MCF 10A (cell line): Measurements from ENCODE around the gene NUFIP2. TPM values are rescaled to one million over a fixed set of nuclear protein-coding genes. Genes with fewer than 3 reads are reported as not detected.

Source experiments
- BruUV-seq: library from RNA; stranded (reverse); fragments of 400-500 nt; replicated peaks from 2 replicates; lab custom pipeline; 2021; lab: Mats Ljungman, UMichigan
- CTCF ChIA-PET: fragments of 300-600 bp; sonication (Branson Sonifier 250); formaldehyde crosslinking; extraction: SDS; loops from one replicate; lab custom pipeline; 2021; ENCODE audit warnings: antibody characterized with exemption, inconsistent platforms; lab: Yijun Ruan, JAX
- POLR2A ChIA-PET: fragments of 300-600, 350-650 bp; sonication (Branson Sonifier 250); formaldehyde crosslinking; extraction: SDS; loops from one replicate; lab custom pipeline; 2020; ENCODE audit warnings: antibody characterized with exemption, inconsistent platforms; lab: Yijun Ruan, JAX
- DNase-seq: peaks from one replicate; pipeline ENCODE4 v3.0.0-alpha.2; 2018; ENCODE audit not compliant: unreplicated experiment
- H3K27ac Mint-ChIP-seq: one replicate; pipeline ENCODE4 v1.8.0; 2022; ENCODE audit warnings: mild to moderate bottlenecking, low read depth, mixed read lengths; ENCODE audit not compliant: unreplicated experiment
- H3K27me3 Mint-ChIP-seq: one replicate; pipeline ENCODE4 v1.8.0; 2022; ENCODE audit warnings: mixed read lengths; ENCODE audit not compliant: insufficient read depth, unreplicated experiment
- H3K36me3 Mint-ChIP-seq: one replicate; pipeline ENCODE4 v1.8.0; 2022; ENCODE audit warnings: mild to moderate bottlenecking, moderate library complexity, mixed read lengths; ENCODE audit not compliant: insufficient read depth, unreplicated experiment
- H3K4me1 Mint-ChIP-seq: one replicate; pipeline ENCODE4 v1.8.0; 2022; ENCODE audit warnings: mixed read lengths; ENCODE audit not compliant: insufficient read depth, unreplicated experiment
- H3K4me3 Mint-ChIP-seq: one replicate; pipeline ENCODE4 v1.8.0; 2022; ENCODE audit warnings: mild to moderate bottlenecking, moderate library complexity, mixed read lengths; ENCODE audit not compliant: unreplicated experiment
- H3K9me3 Mint-ChIP-seq: one replicate; pipeline ENCODE4 v1.8.0; 2022; ENCODE audit warnings: mixed read lengths; ENCODE audit not compliant: unreplicated experiment
- intact Hi-C: fragments of 100-400 bp; cut with micrococcal nuclease; formaldehyde crosslinking; loops from 2 replicates; pipeline ENCODE4 v1.14.1; 2022
- total RNA-seq: library from RNA; stranded (reverse); gene quantifications from 2 replicates; pipeline ENCODE4 v1.2.3, GENCODE V29; 2022
- TF ChIP-seq, protein P1 (sequence below): fragments of 200-600 bp; IDR thresholded peaks from one replicate; pipeline ENCODE4 v1.8.0; 2022; ENCODE audit warnings: antibody characterized with exemption, mild to moderate bottlenecking; ENCODE audit not compliant: unreplicated experiment

The NUFIP2 gene
- total RNA-seq, 1 experiment from 2014 or later = 78.6 TPM

GRCh38 chr17:29212681-29213121, 81.2 kb downstream of the NUFIP2 start:
- H3K27ac Mint-ChIP-seq = no peak overlapping the region
- TF ChIP-seq, protein P1, sequence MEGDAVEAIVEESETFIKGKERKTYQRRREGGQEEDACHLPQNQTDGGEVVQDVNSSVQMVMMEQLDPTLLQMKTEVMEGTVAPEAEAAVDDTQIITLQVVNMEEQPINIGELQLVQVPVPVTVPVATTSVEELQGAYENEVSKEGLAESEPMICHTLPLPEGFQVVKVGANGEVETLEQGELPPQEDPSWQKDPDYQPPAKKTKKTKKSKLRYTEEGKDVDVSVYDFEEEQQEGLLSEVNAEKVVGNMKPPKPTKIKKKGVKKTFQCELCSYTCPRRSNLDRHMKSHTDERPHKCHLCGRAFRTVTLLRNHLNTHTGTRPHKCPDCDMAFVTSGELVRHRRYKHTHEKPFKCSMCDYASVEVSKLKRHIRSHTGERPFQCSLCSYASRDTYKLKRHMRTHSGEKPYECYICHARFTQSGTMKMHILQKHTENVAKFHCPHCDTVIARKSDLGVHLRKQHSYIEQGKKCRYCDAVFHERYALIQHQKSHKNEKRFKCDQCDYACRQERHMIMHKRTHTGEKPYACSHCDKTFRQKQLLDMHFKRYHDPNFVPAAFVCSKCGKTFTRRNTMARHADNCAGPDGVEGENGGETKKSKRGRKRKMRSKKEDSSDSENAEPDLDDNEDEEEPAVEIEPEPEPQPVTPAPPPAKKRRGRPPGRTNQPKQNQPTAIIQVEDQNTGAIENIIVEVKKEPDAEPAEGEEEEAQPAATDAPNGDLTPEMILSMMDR = no peak
- H3K4me3 Mint-ChIP-seq = no peak overlapping the region
- ChIA-PET CTCF (interaction anchor here (0.9 to 15.1 kb wide), 3 partner anchors 38 to 96 kb away, joined by 3 to 287 read pairs (median 4); no protein-coding TSS in a partner anchor), POLR2A (interaction anchor here (0.6 to 1.1 kb wide), 3 partner anchors 28 to 33 kb away, joined by 3 to 6 read pairs (median 3); partner anchors contain the start of gene MYO18A)
- intact Hi-C loops = no loop called here
- no TSS peak for BruUV-seq
- H3K4me1 Mint-ChIP-seq = peaks cover 23% of the 10 kb centered on the region
- no peaks in the 10 kb centered on the region for H3K27me3 Mint-ChIP-seq
- no peaks in the 10 kb centered on the region for H3K9me3 Mint-ChIP-seq
- no peaks in the 10 kb centered on the region for H3K36me3 Mint-ChIP-seq
- no peak for DNase-seq

GRCh38 chr17:29212094-29212631, 81.8 kb downstream of the NUFIP2 start:
- no peaks in the 10 kb centered on the region for H3K27me3 Mint-ChIP-seq
- intact Hi-C loops = no loop called here
- no peaks in the 10 kb centered on the region for H3K9me3 Mint-ChIP-seq
- BruUV-seq = no TSS peak
- no peak for DNase-seq
- TF ChIP-seq, protein P1 = no peak
- ChIA-PET CTCF (interaction anchor here (0.8 to 15.1 kb wide), 4 partner anchors 12 to 96 kb away, joined by 3 to 287 read pairs (median 4); no protein-coding TSS in a partner anchor), POLR2A (interaction anchor here (0.9 to 1.6 kb wide), 3 partner anchors 9 to 36 kb away, joined by 3 to 6 read pairs (median 3); partner anchors contain the start of gene MYO18A)
- no peak overlapping the region for H3K4me3 Mint-ChIP-seq
- peaks cover 18% of the 10 kb centered on the region for H3K4me1 Mint-ChIP-seq
- no peak overlapping the region for H3K27ac Mint-ChIP-seq
- no peaks in the 10 kb centered on the region for H3K36me3 Mint-ChIP-seq

GRCh38 chr17:29210879-29211278, 83.1 kb downstream of the NUFIP2 start:
- H3K9me3 Mint-ChIP-seq = no peaks in the 10 kb centered on the region
- H3K4me3 Mint-ChIP-seq = no peak overlapping the region
- H3K27ac Mint-ChIP-seq = no peak overlapping the region
- H3K4me1 Mint-ChIP-seq = peaks cover 6% of the 10 kb centered on the region
- no TSS peak for BruUV-seq
- H3K36me3 Mint-ChIP-seq = no peaks in the 10 kb centered on the region
- intact Hi-C loops = no loop called here
- ChIA-PET POLR2A (interaction anchor here (1.6 kb wide), 1 partner anchor 35 kb away, joined by 6 read pairs; no protein-coding TSS in a partner anchor), CTCF (interaction anchor here (0.6 to 15.1 kb wide), 6 partner anchors 10 to 67 kb away, joined by 3 to 287 read pairs (median 4); no protein-coding TSS in a partner anchor)
- DNase-seq = peak; percentile 8
- TF ChIP-seq, protein P1 = no peak
- H3K27me3 Mint-ChIP-seq = no peaks in the 10 kb centered on the region

DNA sequence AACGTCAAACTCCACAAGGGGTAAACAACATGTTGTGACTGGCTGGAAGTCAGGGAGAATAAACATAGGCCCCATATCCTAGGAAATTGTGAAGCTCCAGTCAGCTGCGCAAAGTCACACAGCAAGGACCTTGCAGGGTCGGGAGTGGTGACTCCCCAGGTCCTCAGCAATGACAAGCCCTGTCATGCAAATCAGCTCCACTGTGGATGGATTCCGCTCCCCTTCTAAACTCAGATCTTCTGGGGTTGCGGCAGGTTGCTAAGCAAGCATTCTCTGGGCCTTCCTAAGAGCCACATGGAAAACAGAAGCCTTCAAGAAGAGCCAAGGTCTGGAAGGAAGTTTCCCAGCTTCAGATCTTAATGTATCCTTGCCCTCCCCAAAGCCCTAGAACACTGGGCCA, 84.9 kb downstream of the NUFIP2 start:
- CTCF ChIA-PET = interaction anchor here (0.5 to 1.9 kb wide), 3 partner anchors 10 to 34 kb away, joined by 3 to 15 read pairs (median 3); no protein-coding TSS in a partner anchor
- H3K9me3 Mint-ChIP-seq = no peaks in the 10 kb centered on the region
- no peaks in the 10 kb centered on the region for H3K36me3 Mint-ChIP-seq
- no peak overlapping the region for H3K27ac Mint-ChIP-seq
- BruUV-seq = no TSS peak
- no peak for DNase-seq
- H3K27me3 Mint-ChIP-seq = no peaks in the 10 kb centered on the region
- POLR2A ChIA-PET = interaction anchor here (0.7 to 1.3 kb wide), 2 partner anchors 54 to 64 kb away, joined by 3 read pairs; no protein-coding TSS in a partner anchor
- intact Hi-C loops = no loop called here
- TF ChIP-seq, protein P1 = no peak
- no peaks in the 10 kb centered on the region for H3K4me1 Mint-ChIP-seq
- no peak overlapping the region for H3K4me3 Mint-ChIP-seq
